GM12878 (cell line): ENCODE measurements around the gene NCKIPSD. TPM values are rescaled to one million over a fixed set of nuclear protein-coding genes. Genes with fewer than 3 reads are reported as not detected.

Source experiments
- ATAC-seq: fragments of 200-7000 bp; cut with Tn5 transposase; 3 replicates; pipeline ENCODE4 v1.9.1; 2020; ENCODE audit warnings: mild to moderate bottlenecking, moderate library complexity
- BruUV-seq: library from RNA; stranded (reverse); fragments of 400-500 nt; replicated peaks from 2 replicates; lab custom pipeline; 2021; lab: Mats Ljungman, UMichigan
- CTCF ChIA-PET: fragments of 300-600 bp; sonication (Branson Sonifier 250); formaldehyde crosslinking; extraction: SDS; loops from one replicate; lab custom pipeline; 2021; ENCODE audit warnings: inconsistent platforms; lab: Yijun Ruan, JAX
- POLR2A ChIA-PET: fragments of 350-600 bp; formaldehyde crosslinking; extraction: SDS; loops from one replicate; lab custom pipeline; 2021; ENCODE audit warnings: inconsistent platforms; lab: Charles Lee
- RAD21 ChIA-PET: fragments of 300-600 bp; sonication (Branson Sonifier 250); formaldehyde crosslinking; loops from one replicate; lab custom pipeline; 2023; ENCODE audit warnings: antibody characterized with exemption; ENCODE audit not compliant: unreplicated experiment; lab: Charles Lee
- SMC1A ChIA-PET: fragments of 300-600 bp; sonication (Branson Sonifier 250); formaldehyde crosslinking; loops from one replicate; lab custom pipeline; 2023; ENCODE audit not compliant: unreplicated experiment, uncharacterized antibody; lab: Charles Lee
- DNase-seq: peaks from one replicate; pipeline ENCODE4 v3.0.0-alpha.2; 2011; ENCODE audit warnings: low read depth, low spot score
- FAIRE-seq: peaks from 3 replicates; lab custom pipeline; 2011; peaks lifted over from hg19 to GRCh38; lab: Jason Lieb, UNC
- H2AFZ ChIP-seq: 2 replicates; pipeline ENCODE4 v1.6.0; 2011; ENCODE audit warnings: low read depth, low read length, control low read depth; ENCODE audit not compliant: control insufficient read depth
- H3K27ac ChIP-seq: 2 replicates; pipeline ENCODE4 v1.5.1; 2011; ENCODE audit warnings: control low read depth; ENCODE audit not compliant: control insufficient read depth, insufficient read depth
- H3K27me3 ChIP-seq, 2 experiments: replicated peaks in 1 of 2; 2 replicates each; pipeline versions ENCODE4 v1.6.0 to v1.6.1; 2011; ENCODE audit warnings: low read length in 1 of 2; ENCODE audit not compliant: control insufficient read depth in 2 of 2, insufficient read depth in 2 of 2
- H3K36me3 ChIP-seq, 2 experiments: 2 replicates each; pipeline ENCODE4 v1.5.1; 2011; ENCODE audit warnings: low read length in 1 of 2; ENCODE audit not compliant: control insufficient read depth in 2 of 2, insufficient read depth in 2 of 2
- H3K4me1 ChIP-seq: 2 replicates; pipeline ENCODE4 v1.6.1; 2011; ENCODE audit warnings: mild to moderate bottlenecking, low read length, moderate library complexity, mixed read lengths; ENCODE audit not compliant: control insufficient read depth, insufficient read depth
- H3K4me2 ChIP-seq: 2 replicates; pipeline ENCODE4 v1.6.0; 2011; ENCODE audit warnings: control low read depth; ENCODE audit not compliant: control insufficient read depth, insufficient read depth
- H3K4me3 ChIP-seq: fragments of 200-600 bp; sonication (generic); 2 replicates; pipeline ENCODE4 v1.5.1; 2016
- H3K79me2 ChIP-seq: 2 replicates; pipeline ENCODE4 v1.6.0; 2011; ENCODE audit warnings: low read length; ENCODE audit not compliant: control insufficient read depth, insufficient read depth
- H3K9ac ChIP-seq: 2 replicates; pipeline ENCODE4 v1.8.0; 2011; ENCODE audit warnings: low read length, control low read depth, mixed read lengths; ENCODE audit not compliant: control insufficient read depth, insufficient read depth
- H3K9me3 ChIP-seq: replicated peaks from 3 replicates; pipeline ENCODE4 v1.5.1; 2011; ENCODE audit warnings: mild to moderate bottlenecking, low read length; ENCODE audit not compliant: control insufficient read depth, insufficient read depth
- H4K20me1 ChIP-seq: 2 replicates; pipeline ENCODE4 v1.6.0; 2011; ENCODE audit not compliant: control insufficient read depth, insufficient read depth
- IRF3 ChIP-seq: fragments of 450-650 bp; IDR thresholded peaks from 2 replicates; pipeline ENCODE4 v1.6.1; 2014; ENCODE audit warnings: mild to moderate bottlenecking
- MTA3 ChIP-seq: IDR thresholded peaks from 2 replicates; pipeline ENCODE4 v1.6.1; 2012; ENCODE audit warnings: low read length, inconsistent platforms, borderline replicate concordance
- NRF1 ChIP-seq: conservative IDR thresholded peaks from 2 replicates; pipeline ENCODE4 v1.6.1; 2011; ENCODE audit warnings: mild to moderate bottlenecking, low read depth, low read length, improper control_type of control experiment
- RAD21 ChIP-seq: IDR thresholded peaks from 2 replicates; pipeline ENCODE4 v1.6.1; 2011; ENCODE audit warnings: mild to moderate bottlenecking, low read depth, low read length, moderate library complexity; ENCODE audit not compliant: insufficient read depth
- SMARCA5 ChIP-seq: fragments of 450-650 bp; IDR thresholded peaks from 2 replicates; pipeline ENCODE4 v1.6.1; 2017; ENCODE audit warnings: mild to moderate bottlenecking
- SREBF1 ChIP-seq: IDR thresholded peaks from 2 replicates; pipeline ENCODE4 v1.6.1; 2012; ENCODE audit warnings: mild to moderate bottlenecking, low read length
- STAT3 ChIP-seq: IDR thresholded peaks from 2 replicates; pipeline ENCODE4 v1.6.1; 2011; ENCODE audit warnings: low read depth, low read length, improper control_type of control experiment
- ZBED1 ChIP-seq: IDR thresholded peaks from 2 replicates; pipeline ENCODE4 v1.6.1; 2016; ENCODE audit warnings: borderline replicate concordance
- ZZZ3 ChIP-seq: IDR thresholded peaks from 2 replicates; pipeline ENCODE4 v1.6.1; 2011; ENCODE audit warnings: low read depth; ENCODE audit not compliant: control insufficient read depth, insufficient read length
- WGBS: methylation state at CpG from one replicate; pipeline ENCODE4 v1.1.6; 2016; ENCODE audit warnings: low lambda C conversion rate; ENCODE audit not compliant: insufficient replicate concordance, insufficient coverage; ENCODE audit errors: missing lambda C conversion rate; 5-methylcytosine and 5-hydroxymethylcytosine counted together
- in situ Hi-C: fragments of 300-500 bp; cut with MboI; formaldehyde crosslinking; loops from 9 replicates; pipeline ENCODE4 v1.14.3; 2018; ENCODE audit warnings: mixed read lengths
- intact Hi-C: fragments of 100-400 bp; cut with micrococcal nuclease; formaldehyde crosslinking; loops from one replicate; pipeline ENCODE4 v1.14.2; 2022; ENCODE audit not compliant: unreplicated experiment
- polyA plus RNA-seq, 11 experiments: library from polyadenylated mRNA; depleted of rRNA in 4 of 11; unstranded in 6 of 11; stranded (reverse) in 5 of 11; fragments of >200 nt; fragmentation: Nextera tagmentation in 4 of 11; fragmentation: Illumina TruSeq in 1 of 11; extraction: Ambion mirVana in 4 of 11; extraction: Trizol in 1 of 11; gene quantifications; 1 replicate in 1 of 11; 2 replicates in 10 of 11; pipeline versions ENCODE4 v1.2.1 to v1.2.3, GENCODE V29; 2011 to 2016; ENCODE audit warnings: inconsistent platforms in 2 of 11, missing spikeins in 2 of 11, low read depth in 1 of 11
- total RNA-seq, 4 experiments: library from RNA; depleted of rRNA in 3 of 4; stranded (reverse); fragments of >200 nt in 3 of 4; fragmentation: Illumina TruSeq in 1 of 4; extraction: Trizol in 1 of 4; gene quantifications; 2 replicates each; pipeline versions ENCODE4 v1.2.1 to v1.2.3, GENCODE V29; 2013 to 2021
- TF ChIP-seq, protein P1 (sequence below): fragments of 450-650 bp; IDR thresholded peaks from 2 replicates; pipeline ENCODE4 v1.6.1; 2017; ENCODE audit warnings: mild to moderate bottlenecking, moderate library complexity
- TF ChIP-seq, protein P2 (sequence below): fragments of 450-650 bp; IDR thresholded peaks from 2 replicates; pipeline ENCODE4 v1.6.1; 2018; ENCODE audit warnings: borderline replicate concordance, mild to moderate bottlenecking; ENCODE audit not compliant: partially characterized antibody
- TF ChIP-seq, protein P3 (sequence below): IDR thresholded peaks from 2 replicates; pipeline ENCODE4 v1.6.1; 2011; ENCODE audit warnings: low read depth, low read length, improper control_type of control experiment, borderline replicate concordance

Gene NCKIPSD
- total and polyA plus RNA-seq, 10 of the 15 experiments (the other 5 are each of a cell fraction or from before 2014, with no cell fraction given), result 0.93 to 31.6 (median 15.2) TPM

GRCh38 chr3:48642605-48643004, 43.1 kb downstream of the NCKIPSD start:
- H3K79me2 ChIP-seq, result no peaks in the 10 kb centered on the region
- DNase-seq (no peak), FAIRE-seq (no peak), ATAC-seq (no peak)
- WGBS, result 57% methylated on average over 12 of the region's 12 CpGs
- H3K9ac ChIP-seq, result no peak overlapping the region
- no TSS peak for BruUV-seq
- H2AFZ ChIP-seq, result no peak overlapping the region
- intact Hi-C loops (no loop called here), in situ Hi-C loops (no loop called here)
- no peak overlapping the region for H3K4me2 ChIP-seq
- H3K9me3 ChIP-seq, result no peaks in the 10 kb centered on the region
- no peaks in the 10 kb centered on the region for H4K20me1 ChIP-seq
- H3K4me3 ChIP-seq, result no peak overlapping the region
- TF ChIP-seq RAD21, result no peak
- TF ChIP-seq NRF1, result no peak
- no peak for TF ChIP-seq MTA3
- TF ChIP-seq ZBED1, result no peak
- no peak for TF ChIP-seq STAT3
- TF ChIP-seq IRF3, result no peak
- TF ChIP-seq, protein P1, sequence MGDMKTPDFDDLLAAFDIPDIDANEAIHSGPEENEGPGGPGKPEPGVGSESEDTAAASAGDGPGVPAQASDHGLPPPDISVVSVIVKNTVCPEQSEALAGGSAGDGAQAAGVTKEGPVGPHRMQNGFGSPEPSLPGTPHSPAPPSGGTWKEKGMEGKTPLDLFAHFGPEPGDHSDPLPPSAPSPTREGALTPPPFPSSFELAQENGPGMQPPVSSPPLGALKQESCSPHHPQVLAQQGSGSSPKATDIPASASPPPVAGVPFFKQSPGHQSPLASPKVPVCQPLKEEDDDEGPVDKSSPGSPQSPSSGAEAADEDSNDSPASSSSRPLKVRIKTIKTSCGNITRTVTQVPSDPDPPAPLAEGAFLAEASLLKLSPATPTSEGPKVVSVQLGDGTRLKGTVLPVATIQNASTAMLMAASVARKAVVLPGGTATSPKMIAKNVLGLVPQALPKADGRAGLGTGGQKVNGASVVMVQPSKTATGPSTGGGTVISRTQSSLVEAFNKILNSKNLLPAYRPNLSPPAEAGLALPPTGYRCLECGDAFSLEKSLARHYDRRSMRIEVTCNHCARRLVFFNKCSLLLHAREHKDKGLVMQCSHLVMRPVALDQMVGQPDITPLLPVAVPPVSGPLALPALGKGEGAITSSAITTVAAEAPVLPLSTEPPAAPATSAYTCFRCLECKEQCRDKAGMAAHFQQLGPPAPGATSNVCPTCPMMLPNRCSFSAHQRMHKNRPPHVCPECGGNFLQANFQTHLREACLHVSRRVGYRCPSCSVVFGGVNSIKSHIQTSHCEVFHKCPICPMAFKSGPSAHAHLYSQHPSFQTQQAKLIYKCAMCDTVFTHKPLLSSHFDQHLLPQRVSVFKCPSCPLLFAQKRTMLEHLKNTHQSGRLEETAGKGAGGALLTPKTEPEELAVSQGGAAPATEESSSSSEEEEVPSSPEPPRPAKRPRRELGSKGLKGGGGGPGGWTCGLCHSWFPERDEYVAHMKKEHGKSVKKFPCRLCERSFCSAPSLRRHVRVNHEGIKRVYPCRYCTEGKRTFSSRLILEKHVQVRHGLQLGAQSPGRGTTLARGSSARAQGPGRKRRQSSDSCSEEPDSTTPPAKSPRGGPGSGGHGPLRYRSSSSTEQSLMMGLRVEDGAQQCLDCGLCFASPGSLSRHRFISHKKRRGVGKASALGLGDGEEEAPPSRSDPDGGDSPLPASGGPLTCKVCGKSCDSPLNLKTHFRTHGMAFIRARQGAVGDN, result no peak
- TF ChIP-seq, protein P2, sequence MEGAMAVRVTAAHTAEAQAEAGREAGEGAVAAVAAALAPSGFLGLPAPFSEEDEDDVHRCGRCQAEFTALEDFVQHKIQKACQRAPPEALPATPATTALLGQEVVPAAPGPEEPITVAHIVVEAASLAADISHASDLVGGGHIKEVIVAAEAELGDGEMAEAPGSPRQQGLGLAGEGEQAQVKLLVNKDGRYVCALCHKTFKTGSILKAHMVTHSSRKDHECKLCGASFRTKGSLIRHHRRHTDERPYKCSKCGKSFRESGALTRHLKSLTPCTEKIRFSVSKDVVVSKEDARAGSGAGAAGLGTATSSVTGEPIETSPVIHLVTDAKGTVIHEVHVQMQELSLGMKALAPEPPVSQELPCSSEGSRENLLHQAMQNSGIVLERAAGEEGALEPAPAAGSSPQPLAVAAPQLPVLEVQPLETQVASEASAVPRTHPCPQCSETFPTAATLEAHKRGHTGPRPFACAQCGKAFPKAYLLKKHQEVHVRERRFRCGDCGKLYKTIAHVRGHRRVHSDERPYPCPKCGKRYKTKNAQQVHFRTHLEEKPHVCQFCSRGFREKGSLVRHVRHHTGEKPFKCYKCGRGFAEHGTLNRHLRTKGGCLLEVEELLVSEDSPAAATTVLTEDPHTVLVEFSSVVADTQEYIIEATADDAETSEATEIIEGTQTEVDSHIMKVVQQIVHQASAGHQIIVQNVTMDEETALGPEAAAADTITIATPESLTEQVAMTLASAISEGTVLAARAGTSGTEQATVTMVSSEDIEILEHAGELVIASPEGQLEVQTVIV, result no peak
- TF ChIP-seq SREBF1, result no peak
- TF ChIP-seq ZZZ3, result no peak
- TF ChIP-seq, protein P3, sequence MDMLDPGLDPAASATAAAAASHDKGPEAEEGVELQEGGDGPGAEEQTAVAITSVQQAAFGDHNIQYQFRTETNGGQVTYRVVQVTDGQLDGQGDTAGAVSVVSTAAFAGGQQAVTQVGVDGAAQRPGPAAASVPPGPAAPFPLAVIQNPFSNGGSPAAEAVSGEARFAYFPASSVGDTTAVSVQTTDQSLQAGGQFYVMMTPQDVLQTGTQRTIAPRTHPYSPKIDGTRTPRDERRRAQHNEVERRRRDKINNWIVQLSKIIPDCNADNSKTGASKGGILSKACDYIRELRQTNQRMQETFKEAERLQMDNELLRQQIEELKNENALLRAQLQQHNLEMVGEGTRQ, result no peak
- no peak for TF ChIP-seq SMARCA5
- H3K27ac ChIP-seq, result no peak overlapping the region
- no peaks in the 10 kb centered on the region for H3K27me3 ChIP-seq
- H3K36me3 ChIP-seq, result no peaks in the 10 kb centered on the region
- ChIA-PET RAD21 (no interaction called here), CTCF (no interaction called here), SMC1A (no interaction called here), POLR2A (interaction anchor here (0.5 kb wide), 1 partner anchor 31 kb away, joined by 4 read pairs; no protein-coding TSS in a partner anchor)
- H3K4me1 ChIP-seq, result no peaks in the 10 kb centered on the region
